OCI-LY1 (cell line): Measurements from ENCODE around the gene HMOX1.

Experiments used
- H2AFZ ChIP-seq: fragments of 200-600 bp; sonication (generic), shearing (Covaris generic); 2 replicates; pipeline ENCODE4 v1.6.0; 2014; ENCODE audit warnings: antibody characterized with exemption, mild to moderate bottlenecking, low read length
- H3F3A ChIP-seq: fragments of 200-600 bp; sonication (generic), shearing (Covaris generic); 2 replicates; pipeline ENCODE4 v1.6.0; 2014; ENCODE audit warnings: mild to moderate bottlenecking, antibody characterized with exemption, low read length, moderate library complexity; ENCODE audit not compliant: insufficient read depth
- H3K27ac ChIP-seq: fragments of 200-600 bp; sonication (generic); 2 replicates; pipeline ENCODE4 v1.5.1; 2014; ENCODE audit warnings: low read length, mixed run types, mild to moderate bottlenecking, low read depth; ENCODE audit not compliant: poor library complexity, severe bottlenecking
- H3K27me3 ChIP-seq: fragments of 200-600 bp; sonication (generic); 2 replicates; pipeline ENCODE4 v1.6.0; 2014; ENCODE audit warnings: antibody characterized with exemption, mild to moderate bottlenecking, low read length, moderate library complexity; ENCODE audit not compliant: insufficient read depth
- H3K36me3 ChIP-seq: fragments of 200-600 bp; sonication (generic); 2 replicates; pipeline ENCODE4 v1.6.1; 2014; ENCODE audit warnings: mild to moderate bottlenecking, antibody characterized with exemption, low read length, moderate library complexity, mixed read lengths; ENCODE audit not compliant: insufficient read depth
- H3K4me1 ChIP-seq: fragments of 200-600 bp; sonication (generic); 2 replicates; pipeline ENCODE4 v1.5.1; 2014; ENCODE audit warnings: mild to moderate bottlenecking, low read length, moderate library complexity; ENCODE audit not compliant: insufficient read depth, severe bottlenecking
- H3K4me2 ChIP-seq: fragments of 200-600 bp; sonication (generic), shearing (Covaris generic); 2 replicates; pipeline ENCODE4 v1.6.1; 2014; ENCODE audit warnings: low read length
- H3K4me3 ChIP-seq: fragments of 200-600 bp; sonication (generic); 2 replicates; pipeline ENCODE4 v1.5.1; 2014; ENCODE audit warnings: low read length, low read depth, mild to moderate bottlenecking, mixed read lengths; ENCODE audit not compliant: poor library complexity, severe bottlenecking
- H3K79me2 ChIP-seq: fragments of 200-600 bp; shearing (Covaris generic); 2 replicates; pipeline ENCODE4 v1.6.1; 2016; ENCODE audit warnings: mixed run types, low read length, mixed read lengths; ENCODE audit not compliant: insufficient read depth
- H3K9ac ChIP-seq: fragments of 200-600 bp; sonication (generic), shearing (Covaris generic); 2 replicates; pipeline ENCODE4 v1.6.1; 2014; ENCODE audit warnings: mild to moderate bottlenecking, low read length, mixed read lengths
- H3K9me2 ChIP-seq: fragments of 200-600 bp; sonication (generic), shearing (Covaris generic); 2 replicates; pipeline ENCODE4 v1.6.1; 2014; ENCODE audit warnings: low read depth, mild to moderate bottlenecking, low read length, mixed read lengths
- H3K9me3 ChIP-seq: fragments of 200-600 bp; shearing (Covaris generic); 2 replicates; pipeline ENCODE4 v1.6.1; 2014; ENCODE audit warnings: low read length, mixed read lengths
- H4K20me1 ChIP-seq: fragments of 200-600 bp; sonication (generic), shearing (Covaris generic); 2 replicates; pipeline ENCODE4 v1.6.0; 2016; ENCODE audit warnings: mild to moderate bottlenecking, low read length; ENCODE audit not compliant: insufficient read depth
- CTCF ChIP-seq: fragments of 200-600 bp; sonication (generic), shearing (Covaris generic); IDR thresholded peaks from 2 replicates; pipeline ENCODE4 v1.5.1; 2017; ENCODE audit warnings: mild to moderate bottlenecking, antibody characterized with exemption, low read length, moderate library complexity, mixed read lengths
- EZH2 ChIP-seq: fragments of 200-600 bp; sonication (generic), shearing (Covaris generic); IDR thresholded peaks from 2 replicates; pipeline ENCODE4 v1.8.0; 2017; ENCODE audit warnings: borderline replicate concordance, mixed run types, mild to moderate bottlenecking, antibody characterized with exemption, low read length, moderate library complexity, mixed read lengths

HMOX1 gene

DNA sequence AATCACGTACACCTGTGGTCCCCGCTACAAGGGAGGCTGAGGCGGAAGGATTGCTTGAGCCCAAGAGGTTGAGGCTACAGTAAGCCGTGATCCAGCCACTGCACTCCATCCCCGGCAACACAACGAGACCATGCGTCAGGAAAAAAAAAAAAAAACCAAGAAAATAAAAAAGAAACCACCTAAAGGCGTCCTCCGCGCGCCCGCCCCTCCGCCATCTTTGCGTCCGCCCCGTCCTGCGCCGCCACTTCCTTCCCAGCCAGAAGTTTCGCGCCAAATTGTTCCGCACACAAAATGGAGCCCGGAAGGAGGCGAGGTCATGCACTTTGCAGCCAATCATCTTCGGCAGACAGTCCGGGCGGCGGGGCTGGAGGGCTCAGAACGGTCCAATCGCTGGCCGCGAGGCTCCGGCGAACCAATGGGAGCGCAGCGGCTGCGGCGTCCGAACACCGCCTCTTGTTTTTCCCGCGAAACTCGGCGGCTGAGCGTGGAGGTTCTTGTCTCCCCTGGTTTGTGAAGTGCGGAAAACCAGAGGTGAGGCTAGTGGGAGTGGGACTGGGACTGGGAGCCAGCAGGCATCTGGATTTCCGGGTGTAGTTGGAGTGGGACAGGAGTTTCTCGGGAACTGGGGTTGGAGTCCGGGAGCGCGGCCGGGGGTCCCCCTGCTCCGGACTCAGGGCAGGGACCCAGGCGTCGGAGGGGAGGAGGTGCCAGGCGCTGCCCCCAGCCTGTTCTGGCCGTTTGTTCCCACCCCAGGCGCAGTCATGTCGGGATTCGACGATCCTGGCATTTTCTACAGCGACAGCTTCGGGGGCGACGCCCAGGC, 19.0 kb downstream of the HMOX1 start, which contains the start of gene MCM5:
Gene MCM5 (plus strand): TSS at position 463 of the 823 bp plus-strand sequence. CDS start 299 bp downstream, at position 762.
- Histone ChIP-seq H4K20me1 (no peaks in the 10 kb centered on the region), H3K9me2 (no peaks in the 10 kb centered on the region), H3K36me3 (peaks cover 38% of the 10 kb centered on the region), H3K9me3 (no peaks in the 10 kb centered on the region), H3K79me2 (peaks cover 13% of the 10 kb centered on the region), H3K27me3 (no peaks in the 10 kb centered on the region), H3K27ac (peak within 1 kb of the TSS; percentile 96), H3F3A (no peaks in the 10 kb centered on the region), H3K4me1 (peaks cover 59% of the 10 kb centered on the region), H2AFZ (no peak within 1 kb of the TSS), H3K4me2 (peak within 1 kb of the TSS; percentile 97), H3K4me3 (peak within 1 kb of the TSS; percentile 90), H3K9ac (peak within 1 kb of the TSS; percentile 99)
- TF ChIP-seq EZH2: no peak

DNA sequence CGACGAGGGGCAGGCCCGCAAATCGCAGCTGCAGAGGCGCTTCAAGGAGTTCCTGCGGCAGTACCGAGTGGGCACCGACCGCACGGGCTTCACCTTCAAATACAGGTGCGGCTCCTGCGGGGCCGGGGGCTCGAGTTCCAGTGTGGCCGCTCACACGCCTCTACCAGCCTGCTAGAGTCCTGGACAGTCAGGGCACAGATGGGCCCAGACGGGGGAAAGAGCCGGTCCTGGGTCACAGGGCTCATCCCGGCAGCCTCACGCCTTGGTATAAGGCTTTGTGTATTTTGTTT, 19.6 kb downstream of the HMOX1 start:
- no peak for TF ChIP-seq CTCF
- TF ChIP-seq EZH2: no peak
- H3K4me3 ChIP-seq: peak overlapping the region; percentile 90
- no peaks in the 10 kb centered on the region for H3K9me3 ChIP-seq
- peak overlapping the region; percentile 94 for H3K9ac ChIP-seq
- peak overlapping the region; percentile 72 for H3K27ac ChIP-seq
- peaks cover 59% of the 10 kb centered on the region for H3K4me1 ChIP-seq
- no peaks in the 10 kb centered on the region for H3K27me3 ChIP-seq
- H3K4me2 ChIP-seq: peak overlapping the region; percentile 94
- no peak overlapping the region for H2AFZ ChIP-seq
- H3K79me2 ChIP-seq: peaks cover 13% of the 10 kb centered on the region
- H4K20me1 ChIP-seq: no peaks in the 10 kb centered on the region
- H3F3A ChIP-seq: no peaks in the 10 kb centered on the region
- H3K36me3 ChIP-seq: peaks cover 43% of the 10 kb centered on the region
- no peaks in the 10 kb centered on the region for H3K9me2 ChIP-seq

DNA sequence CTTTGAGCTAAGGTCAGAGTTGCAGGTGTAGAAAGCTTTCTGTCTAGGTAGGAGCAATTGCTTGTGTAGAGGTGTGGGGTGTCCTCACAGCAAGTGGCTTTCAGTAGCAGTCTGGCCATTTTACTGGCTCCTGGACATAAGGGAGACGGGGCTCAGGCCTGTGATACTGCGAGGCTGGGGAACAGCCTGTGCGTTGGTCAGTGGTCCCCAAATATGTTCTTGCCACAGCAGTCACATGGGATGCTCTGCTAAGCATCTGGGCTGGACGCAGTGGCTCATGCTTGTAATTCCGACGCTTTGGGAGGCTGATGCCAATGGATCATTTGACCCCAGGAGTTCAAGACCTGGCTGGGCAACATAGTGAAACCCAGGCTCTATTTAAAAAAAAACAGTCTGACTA, 21.0 kb downstream of the HMOX1 start:
- H2AFZ ChIP-seq: no peak overlapping the region
- no peaks in the 10 kb centered on the region for H3F3A ChIP-seq
- no peaks in the 10 kb centered on the region for H3K9me3 ChIP-seq
- TF ChIP-seq EZH2 (no peak), CTCF (no peak)
- peaks cover 13% of the 10 kb centered on the region for H3K79me2 ChIP-seq
- H3K9me2 ChIP-seq: no peaks in the 10 kb centered on the region
- H4K20me1 ChIP-seq: no peaks in the 10 kb centered on the region
- H3K36me3 ChIP-seq: peaks cover 57% of the 10 kb centered on the region
- peak overlapping the region; percentile 72 for H3K27ac ChIP-seq
- H3K4me2 ChIP-seq: peak overlapping the region; percentile 94
- peaks cover 52% of the 10 kb centered on the region for H3K4me1 ChIP-seq
- peak overlapping the region; percentile 90 for H3K4me3 ChIP-seq
- no peaks in the 10 kb centered on the region for H3K27me3 ChIP-seq
- H3K9ac ChIP-seq: peak overlapping the region; percentile 94
